DMS 273 treated with DMSO at 0.1 percent for 48 hours (cell line): Measurements from ENCODE around the gene NBEAL1.
"Not testable (repeated sequence)": the region's sequence is repeated elsewhere in the genome, so short reads cannot be mapped to it uniquely, and the experiment has no call there.

ENCODE experiments used
- DNase-seq: peaks from one replicate; lab custom pipeline; 2025; lab: John Stamatoyannopoulos, UW

NBEAL1 gene

GRCh38 chr2:203112342-203112741 is 97.7 kb downstream of the NBEAL1 start:
- no peak for DNase-seq

- not testable (repeated sequence) for DNase-seq
Observed at GRCh38 chr2:203115201-203115700, 100.6 kb downstream of the NBEAL1 start.

- DNase-seq = no peak
Observed at GRCh38 chr2:203122317-203122986, 107.8 kb downstream of the NBEAL1 start.

GRCh38 chr2:203126996-203127395 is 112.3 kb downstream of the NBEAL1 start:
- DNase-seq = no peak

- no peak for DNase-seq
Observed at GRCh38 chr2:203135105-203135504, 120.4 kb downstream of the NBEAL1 start.

- peak; percentile 17 for DNase-seq
Observed at GRCh38 chr2:203143391-203143790, 128.7 kb downstream of the NBEAL1 start.

GRCh38 chr2:203149194-203149593 is 134.5 kb downstream of the NBEAL1 start:
- DNase-seq = no peak

GRCh38 chr2:203155406-203155805 is 140.7 kb downstream of the NBEAL1 start:
- no peak for DNase-seq

GRCh38 chr2:203162722-203163121 is 148.0 kb downstream of the NBEAL1 start:
- DNase-seq = not testable (repeated sequence)

- no peak for DNase-seq
Observed at GRCh38 chr2:203164311-203164935, 149.7 kb downstream of the NBEAL1 start.

GRCh38 chr2:203167751-203168150 is 153.1 kb downstream of the NBEAL1 start:
- DNase-seq = no peak

GRCh38 chr2:203170502-203170901 is 155.8 kb downstream of the NBEAL1 start:
- no peak for DNase-seq

- no peak for DNase-seq
Observed at GRCh38 chr2:203175371-203175770, 160.7 kb downstream of the NBEAL1 start.

GRCh38 chr2:203177361-203177760 is 162.7 kb downstream of the NBEAL1 start:
- no peak for DNase-seq

GRCh38 chr2:203185864-203186263 is 171.2 kb downstream of the NBEAL1 start:
- DNase-seq = no peak

GRCh38 chr2:203190547-203190946 is 175.9 kb downstream of the NBEAL1 start:
- not testable (repeated sequence) for DNase-seq

GRCh38 chr2:203191026-203191425 is 176.4 kb downstream of the NBEAL1 start:
- not testable (repeated sequence) for DNase-seq

GRCh38 chr2:203191961-203192360 is 177.3 kb downstream of the NBEAL1 start:
- no peak for DNase-seq

GRCh38 chr2:203195331-203196036 is 180.8 kb downstream of the NBEAL1 start:
- DNase-seq = no peak

- DNase-seq = no peak
Observed at GRCh38 chr2:203200866-203201265, 186.2 kb downstream of the NBEAL1 start.

- no peak for DNase-seq
Observed at GRCh38 chr2:203201426-203201825, 186.8 kb downstream of the NBEAL1 start.

- no peak for DNase-seq
Observed at GRCh38 chr2:203209538-203209937, 194.9 kb downstream of the NBEAL1 start.
